ENCODE data around the gene SMIM33. TPM values are rescaled to one million over a fixed set of nuclear protein-coding genes. Genes with fewer than 3 reads are reported as not detected.
"Not testable (repeated sequence)": the region's sequence is repeated elsewhere in the genome, so short reads cannot be mapped to it uniquely, and the experiment has no call there.

The SMIM33 gene
- total and polyA plus RNA-seq, 4 experiments from 2014 or later: 0.31 to 1.2 (median 1.0) TPM

DNA sequence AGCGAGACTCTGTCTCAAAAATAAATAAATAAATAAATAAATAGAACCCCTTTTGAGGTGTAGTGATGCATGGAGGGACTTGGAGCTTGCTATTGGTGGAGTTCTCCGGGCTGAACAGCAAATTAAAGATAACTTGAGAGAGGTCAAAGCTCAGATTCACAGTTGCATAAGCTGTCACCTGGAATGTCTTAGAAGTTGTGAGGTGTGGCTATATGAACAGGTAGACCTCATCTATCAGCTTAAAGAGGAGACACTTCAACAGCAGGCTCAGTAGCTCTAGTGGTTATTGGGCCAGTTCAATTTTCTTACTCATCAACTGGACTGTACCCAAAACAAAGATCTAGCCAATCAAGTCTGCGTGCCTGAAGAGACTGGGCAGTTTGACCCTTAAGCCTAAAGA is 23.5 kb downstream of the SMIM33 start:
- intact Hi-C loops (cut with micrococcal nuclease): no loop called here
- peaks cover 7 to 20% (median 11%) of the 10 kb centered on the region in 4 donors for H3K4me1 Mint-ChIP-seq
- no peaks in the 10 kb centered on the region for H3K27me3 Mint-ChIP-seq
- peaks cover 9% of the 10 kb centered on the region for H3K4me1 ChIP-seq (ENCODE audit: insufficient read depth, low read length)
- H3K27ac Mint-ChIP-seq: no peak overlapping the region
- H3K9me3 ChIP-seq (ENCODE audit: control insufficient read depth in 1 of 2, low read length in 2 of 2): no peaks in the 10 kb centered on the region
- no peaks in the 10 kb centered on the region for H3K27me3 ChIP-seq (ENCODE audit: insufficient read depth, low read length)
- no peak for DNase-seq
- H3K36me3 Mint-ChIP-seq: no peaks in the 10 kb centered on the region
- ChIA-PET CTCF (ENCODE audit: partially characterized antibody) (interaction anchor here (1.0 to 5.3 kb wide), 2 partner anchors 18 to 72 kb away, joined by 4 to 35 read pairs; no protein-coding TSS in a partner anchor), POLR2A (ENCODE audit: partially characterized antibody) (interaction anchor here (6.3 kb wide), 1 partner anchor 12 kb away, joined by 25 read pairs; the partner anchor contains the start of gene STING1)
- no peak overlapping the region for H3K4me3 ChIP-seq (ENCODE audit: low read length in 2 of 2)
- no peaks in the 10 kb centered on the region for H3K9me3 Mint-ChIP-seq
- no peak overlapping the region for H3K4me3 Mint-ChIP-seq
- H3K27ac ChIP-seq (ENCODE audit: low read depth, low read length): no peak overlapping the region
- no peaks in the 10 kb centered on the region for H3K36me3 ChIP-seq (ENCODE audit: insufficient read depth, low read length)

DNA sequence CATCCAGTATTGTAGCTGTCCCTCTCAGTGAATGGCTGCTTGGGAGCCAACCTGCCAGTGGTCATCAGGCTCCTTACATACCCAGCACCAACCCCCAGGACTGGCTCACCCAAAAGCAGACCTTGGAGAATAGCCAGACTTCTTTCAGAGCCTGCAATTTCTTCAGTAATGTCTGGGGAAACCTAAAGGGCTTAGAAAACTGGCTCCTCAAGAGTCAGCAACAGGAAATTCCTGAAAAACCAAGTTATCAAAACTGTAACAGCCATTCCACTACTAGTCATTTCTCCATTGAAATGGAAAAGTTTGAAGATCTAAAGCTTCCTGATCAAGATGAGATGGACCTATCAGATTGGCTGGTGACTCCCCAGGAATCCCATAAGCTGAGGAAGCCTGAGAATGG is 24.0 kb downstream of the SMIM33 start:
- CTCF ChIA-PET (ENCODE audit: partially characterized antibody): interaction anchor here (2.0 to 5.3 kb wide), 2 partner anchors 18 to 72 kb away, joined by 12 to 35 read pairs; no protein-coding TSS in a partner anchor
- Mint-ChIP-seq H3K27me3 (no peaks in the 10 kb centered on the region), H3K9me3 (no peaks in the 10 kb centered on the region), H3K27ac (no peak overlapping the region), H3K36me3 (no peaks in the 10 kb centered on the region), H3K4me1 (peaks cover 6 to 20% (median 11%) of the 10 kb centered on the region in 4 donors), H3K4me3 (no peak overlapping the region)
- H3K9me3 ChIP-seq (ENCODE audit: control insufficient read depth in 1 of 2, low read length in 2 of 2): no peaks in the 10 kb centered on the region
- no peaks in the 10 kb centered on the region for H3K36me3 ChIP-seq (ENCODE audit: insufficient read depth, low read length)
- no peak overlapping the region for H3K27ac ChIP-seq (ENCODE audit: low read depth, low read length)
- POLR2A ChIA-PET (ENCODE audit: partially characterized antibody): interaction anchor here (6.3 kb wide), 1 partner anchor 12 kb away, joined by 25 read pairs; the partner anchor contains the start of gene STING1
- intact Hi-C loops (cut with micrococcal nuclease): no loop called here
- H3K4me1 ChIP-seq (ENCODE audit: insufficient read depth, low read length): peaks cover 9% of the 10 kb centered on the region
- no peaks in the 10 kb centered on the region for H3K27me3 ChIP-seq (ENCODE audit: insufficient read depth, low read length)
- no peak for DNase-seq
- H3K4me3 ChIP-seq (ENCODE audit: low read length in 2 of 2): no peak overlapping the region

GRCh38 chr5:139495638-139496435 is 25.0 kb downstream of the SMIM33 start:
- Mint-ChIP-seq H3K4me1 (peaks cover 6 to 16% (median 11%) of the 10 kb centered on the region in 4 donors), H3K9me3 (no peaks in the 10 kb centered on the region), H3K27me3 (no peaks in the 10 kb centered on the region), H3K4me3 (no peak overlapping the region), H3K27ac (peak overlapping the region in 3 of 7 donors; percentile 24 to 64 (median 43)), H3K36me3 (no peaks in the 10 kb centered on the region)
- no peak overlapping the region for H3K27ac ChIP-seq (ENCODE audit: low read depth, low read length)
- intact Hi-C loops (cut with micrococcal nuclease): no loop called here
- ChIA-PET POLR2A (ENCODE audit: partially characterized antibody) (interaction anchor here (1.3 to 6.3 kb wide), 2 partner anchors 13 to 57 kb away, joined by 3 to 25 read pairs; partner anchors contain the start of genes DNAJC18 and STING1), CTCF (ENCODE audit: partially characterized antibody) (interaction anchor here (2.0 to 5.3 kb wide), 2 partner anchors 17 to 73 kb away, joined by 12 to 35 read pairs; no protein-coding TSS in a partner anchor)
- H3K4me1 ChIP-seq (ENCODE audit: insufficient read depth, low read length): peaks cover 9% of the 10 kb centered on the region
- H3K9me3 ChIP-seq (ENCODE audit: control insufficient read depth in 1 of 2, low read length in 2 of 2): no peaks in the 10 kb centered on the region
- H3K36me3 ChIP-seq (ENCODE audit: insufficient read depth, low read length): no peaks in the 10 kb centered on the region
- no peaks in the 10 kb centered on the region for H3K27me3 ChIP-seq (ENCODE audit: insufficient read depth, low read length)
- H3K4me3 ChIP-seq (ENCODE audit: low read length in 2 of 2): no peak overlapping the region
- no peak for DNase-seq

DNA sequence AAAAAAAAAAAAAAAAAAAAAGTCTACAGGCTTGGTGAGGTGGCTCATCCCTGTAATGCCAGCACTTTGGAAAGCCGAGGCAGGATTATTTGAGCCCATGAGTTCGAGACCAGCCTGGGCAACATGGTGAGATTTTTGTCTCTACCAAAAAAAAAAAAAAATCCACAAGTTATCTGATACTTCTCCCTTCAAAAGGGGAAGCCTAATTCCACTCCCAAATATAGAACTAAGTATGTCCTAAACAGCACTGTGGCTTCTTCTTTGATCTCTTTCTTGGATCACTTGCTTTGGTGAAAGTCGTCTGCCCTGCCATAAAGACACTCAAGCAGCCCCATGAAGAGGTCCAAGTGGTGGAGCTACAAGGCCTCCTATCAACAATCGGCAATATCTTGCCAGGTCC is 30.6 kb downstream of the SMIM33 start:
- CTCF ChIA-PET (ENCODE audit: partially characterized antibody): interaction anchor here (1.3 kb wide), 1 partner anchor 79 kb away, joined by 4 read pairs; no protein-coding TSS in a partner anchor
- H3K4me1 Mint-ChIP-seq: no peaks in the 10 kb centered on the region

DNA sequence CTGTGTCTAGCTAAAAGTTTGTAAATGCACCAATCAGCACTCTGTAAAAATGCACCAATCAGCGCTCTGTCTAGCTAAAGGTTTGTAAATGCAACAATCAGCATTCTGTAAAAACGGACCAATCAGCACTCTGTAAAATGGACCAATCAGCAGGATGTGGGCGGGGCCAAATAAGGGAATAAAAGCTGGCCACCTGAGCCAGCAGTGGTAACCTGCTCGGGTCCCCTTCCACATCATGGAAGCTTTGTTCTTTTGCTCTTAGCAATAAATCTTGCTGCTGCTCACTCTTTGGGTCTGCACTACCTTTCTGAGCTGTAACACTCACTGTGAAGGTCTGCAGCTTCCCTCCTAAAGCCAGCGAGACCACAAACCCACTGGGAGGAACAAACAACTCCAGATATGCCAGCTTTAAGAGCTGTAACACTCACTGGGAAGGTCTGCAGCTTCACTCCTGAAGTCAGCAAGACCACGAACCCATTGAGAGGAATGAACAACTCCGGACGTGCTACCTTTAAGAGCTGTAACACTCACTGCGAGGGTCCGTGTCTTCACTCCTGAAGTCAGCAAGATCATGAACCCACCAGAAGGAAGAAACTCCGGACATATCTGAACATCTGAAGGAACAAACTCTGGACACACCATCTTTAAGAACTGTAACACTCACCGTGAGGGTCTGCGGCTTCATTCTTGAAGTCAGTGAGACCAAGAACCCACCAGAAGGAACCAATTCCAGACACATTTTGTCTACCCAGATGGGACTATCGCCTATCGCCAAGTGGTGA is 32.4 kb downstream of the SMIM33 start:
- intact Hi-C loops (cut with micrococcal nuclease); H3K27ac ChIP-seq (ENCODE audit: low read depth, low read length): not testable (repeated sequence)

More for the DNA sequence above, 30.6 kb downstream of the SMIM33 start:
- Mint-ChIP-seq H3K27ac (no peak overlapping the region), H3K4me3 (no peak overlapping the region), H3K27me3 (no peaks in the 10 kb centered on the region), H3K9me3 (no peaks in the 10 kb centered on the region), H3K36me3 (no peaks in the 10 kb centered on the region)
- DNase-seq: no peak
- H3K27ac ChIP-seq (ENCODE audit: low read depth, low read length): no peak overlapping the region
- no peaks in the 10 kb centered on the region for H3K27me3 ChIP-seq (ENCODE audit: insufficient read depth, low read length)
- intact Hi-C loops (cut with micrococcal nuclease): no loop called here
- no peaks in the 10 kb centered on the region for H3K36me3 ChIP-seq (ENCODE audit: insufficient read depth, low read length)
- no peak overlapping the region for H3K4me3 ChIP-seq (ENCODE audit: low read length in 2 of 2)
- POLR2A ChIA-PET (ENCODE audit: partially characterized antibody): no interaction called here
- H3K4me1 ChIP-seq (ENCODE audit: insufficient read depth, low read length): no peaks in the 10 kb centered on the region
- H3K9me3 ChIP-seq (ENCODE audit: control insufficient read depth in 1 of 2, low read length in 2 of 2): no peaks in the 10 kb centered on the region

DNA sequence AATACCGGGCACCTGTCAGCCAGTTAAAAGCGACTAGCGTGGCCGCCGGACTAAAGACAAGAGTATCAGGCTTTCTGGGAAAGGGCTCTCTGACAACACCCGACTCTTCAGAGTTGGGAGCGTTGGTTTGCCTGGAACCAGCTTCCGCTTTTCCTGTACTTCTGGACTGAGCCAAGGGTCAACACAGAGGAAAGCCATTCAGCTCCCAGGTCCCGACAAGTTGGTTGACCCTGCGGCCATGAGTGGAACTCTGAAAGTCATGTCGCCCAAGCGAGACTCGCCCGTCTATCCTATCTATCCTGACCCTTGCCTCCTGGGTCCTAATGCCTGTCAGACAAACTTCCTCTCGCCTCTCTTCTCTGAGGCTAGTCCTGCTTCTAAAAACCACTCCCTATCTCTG is 33.1 kb downstream of the SMIM33 start:
- ChIA-PET POLR2A (ENCODE audit: partially characterized antibody) (interaction anchor here (0.5 kb wide), 1 partner anchor 21 kb away, joined by 3 read pairs; the partner anchor contains the start of gene STING1), CTCF (ENCODE audit: partially characterized antibody) (interaction anchor here (1.1 to 2.3 kb wide), 3 partner anchors 10 to 81 kb away, joined by 3 to 10 read pairs (median 3); no protein-coding TSS in a partner anchor)
- H3K36me3 ChIP-seq (ENCODE audit: insufficient read depth, low read length); H3K27me3 Mint-ChIP-seq; DNase-seq; H3K4me3 Mint-ChIP-seq; H3K27me3 ChIP-seq (ENCODE audit: insufficient read depth, low read length); H3K36me3 Mint-ChIP-seq; H3K4me1 Mint-ChIP-seq; H3K4me3 ChIP-seq (ENCODE audit: low read length in 2 of 2); H3K4me1 ChIP-seq (ENCODE audit: insufficient read depth, low read length); intact Hi-C loops (cut with micrococcal nuclease); H3K9me3 Mint-ChIP-seq; H3K27ac ChIP-seq (ENCODE audit: low read depth, low read length); H3K9me3 ChIP-seq (ENCODE audit: control insufficient read depth in 1 of 2, low read length in 2 of 2): not testable (repeated sequence)
- H3K27ac Mint-ChIP-seq: peak overlapping the region in 1 of 7 donors; percentile 73

More for the DNA sequence above, 32.4 kb downstream of the SMIM33 start:
- not testable (repeated sequence) for H3K4me1 ChIP-seq (ENCODE audit: insufficient read depth, low read length); H3K27me3 ChIP-seq (ENCODE audit: insufficient read depth, low read length); H3K36me3 Mint-ChIP-seq; H3K9me3 Mint-ChIP-seq; DNase-seq; H3K4me3 ChIP-seq (ENCODE audit: low read length in 2 of 2); H3K9me3 ChIP-seq (ENCODE audit: control insufficient read depth in 1 of 2, low read length in 2 of 2); H3K4me3 Mint-ChIP-seq; H3K4me1 Mint-ChIP-seq; H3K27me3 Mint-ChIP-seq; H3K36me3 ChIP-seq (ENCODE audit: insufficient read depth, low read length)
- ChIA-PET POLR2A (ENCODE audit: partially characterized antibody) (interaction anchor here (1.5 kb wide), 1 partner anchor 8 kb away, joined by 4 read pairs; no protein-coding TSS in a partner anchor), CTCF (ENCODE audit: partially characterized antibody) (interaction anchor here (1.1 to 2.3 kb wide), 3 partner anchors 11 to 81 kb away, joined by 3 to 10 read pairs (median 3); no protein-coding TSS in a partner anchor)
- peak overlapping the region in 1 of 7 donors; percentile 8 for H3K27ac Mint-ChIP-seq

- H3K27me3 ChIP-seq (ENCODE audit: insufficient read depth, low read length); H3K27ac ChIP-seq (ENCODE audit: low read depth, low read length); H3K27ac Mint-ChIP-seq; H3K36me3 ChIP-seq (ENCODE audit: insufficient read depth, low read length); H3K9me3 Mint-ChIP-seq; H3K4me3 ChIP-seq (ENCODE audit: low read length in 2 of 2); H3K36me3 Mint-ChIP-seq; H3K4me1 ChIP-seq (ENCODE audit: insufficient read depth, low read length); DNase-seq; H3K9me3 ChIP-seq (ENCODE audit: control insufficient read depth in 1 of 2, low read length in 2 of 2); H3K27me3 Mint-ChIP-seq; H3K4me3 Mint-ChIP-seq; POLR2A ChIA-PET (ENCODE audit: partially characterized antibody); H3K4me1 Mint-ChIP-seq; intact Hi-C loops (cut with micrococcal nuclease): not testable (repeated sequence)
- CTCF ChIA-PET (ENCODE audit: partially characterized antibody): interaction anchor here (1.2 kb wide), 1 partner anchor 81 kb away, joined by 3 read pairs; no protein-coding TSS in a partner anchor
These were observed 33.9 kb downstream of the SMIM33 start for GRCh38 chr5:139504722-139505121.

All from CD4-positive, alpha-beta memory T cell (primary cell).